SU-DHL-6 (cell line): ENCODE results near the gene ZNF385A.

ENCODE experiments used
- EZH2phosphoT487 ChIP-seq: fragments of 200-600 bp; sonication (generic), shearing (Covaris generic); conservative IDR thresholded peaks from 2 replicates; pipeline ENCODE4 v1.6.1; 2018; ENCODE audit warnings: mild to moderate bottlenecking, antibody characterized with exemption, low read length, moderate library complexity, mixed read lengths
- TF ChIP-seq, protein P1 (sequence below): fragments of 200-600 bp; sonication (generic); IDR thresholded peaks from one replicate; pipeline ENCODE4 v1.5.1; 2017; ENCODE audit warnings: antibody characterized with exemption, mild to moderate bottlenecking, low read length, moderate library complexity; ENCODE audit not compliant: insufficient read depth, poor library complexity, severe bottlenecking

DNA sequence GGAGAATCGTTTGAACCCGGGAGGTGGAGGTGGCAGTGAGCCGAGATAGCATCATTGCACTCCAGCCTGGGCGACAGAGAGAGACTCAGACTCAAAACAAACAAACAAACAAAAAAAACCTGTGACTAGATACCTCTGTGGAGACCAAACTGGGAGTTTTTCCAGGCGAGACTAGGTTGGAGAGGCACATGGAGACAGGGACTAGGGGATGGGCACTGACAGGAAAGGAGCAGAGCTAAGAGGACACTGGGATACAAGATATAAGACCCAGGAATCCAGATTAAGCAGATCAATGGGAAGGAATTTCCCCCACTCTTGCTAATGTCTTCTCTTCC lies 39.2 kb upstream of the ZNF385A start:
- TF ChIP-seq, protein P1, sequence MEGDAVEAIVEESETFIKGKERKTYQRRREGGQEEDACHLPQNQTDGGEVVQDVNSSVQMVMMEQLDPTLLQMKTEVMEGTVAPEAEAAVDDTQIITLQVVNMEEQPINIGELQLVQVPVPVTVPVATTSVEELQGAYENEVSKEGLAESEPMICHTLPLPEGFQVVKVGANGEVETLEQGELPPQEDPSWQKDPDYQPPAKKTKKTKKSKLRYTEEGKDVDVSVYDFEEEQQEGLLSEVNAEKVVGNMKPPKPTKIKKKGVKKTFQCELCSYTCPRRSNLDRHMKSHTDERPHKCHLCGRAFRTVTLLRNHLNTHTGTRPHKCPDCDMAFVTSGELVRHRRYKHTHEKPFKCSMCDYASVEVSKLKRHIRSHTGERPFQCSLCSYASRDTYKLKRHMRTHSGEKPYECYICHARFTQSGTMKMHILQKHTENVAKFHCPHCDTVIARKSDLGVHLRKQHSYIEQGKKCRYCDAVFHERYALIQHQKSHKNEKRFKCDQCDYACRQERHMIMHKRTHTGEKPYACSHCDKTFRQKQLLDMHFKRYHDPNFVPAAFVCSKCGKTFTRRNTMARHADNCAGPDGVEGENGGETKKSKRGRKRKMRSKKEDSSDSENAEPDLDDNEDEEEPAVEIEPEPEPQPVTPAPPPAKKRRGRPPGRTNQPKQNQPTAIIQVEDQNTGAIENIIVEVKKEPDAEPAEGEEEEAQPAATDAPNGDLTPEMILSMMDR = no peak
- TF ChIP-seq EZH2phosphoT487 = no peak
